ENCODE data around the gene ZIC5. TPM values are rescaled to one million over a fixed set of nuclear protein-coding genes. Genes with fewer than 3 reads are reported as not detected.

Gene ZIC5
- total and polyA plus RNA-seq, 8 donors, result 0.06 TPM; not detected in 7

DNA sequence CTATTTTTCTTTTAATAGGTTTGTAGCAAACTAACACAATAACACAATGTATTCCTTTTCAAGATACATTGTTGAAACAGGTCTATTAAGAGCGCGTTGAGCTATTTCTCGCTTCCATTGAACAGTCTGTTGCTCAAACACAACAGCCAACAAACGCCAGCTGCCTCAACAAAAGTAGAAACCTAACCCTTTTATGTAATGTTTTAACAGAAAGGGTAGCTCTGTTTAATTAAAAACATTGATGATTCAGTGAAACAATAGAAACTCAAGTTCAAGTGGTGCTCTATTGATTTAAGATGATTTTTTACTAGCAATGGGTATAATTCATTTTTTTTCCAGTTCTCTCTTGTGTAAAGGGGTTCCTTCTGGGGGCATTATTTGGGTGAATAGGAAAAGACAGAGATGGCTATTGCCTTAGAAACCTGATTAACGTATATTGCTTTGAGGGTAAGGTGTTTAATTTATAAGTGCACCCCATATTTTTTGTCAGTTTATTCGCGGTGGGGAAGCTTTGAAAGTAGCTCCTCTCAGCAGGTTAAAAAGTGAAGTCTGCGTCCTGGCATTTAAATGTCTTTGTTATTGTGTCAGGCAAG, 24.9 kb upstream of the ZIC5 start:
- ATAC-seq, result no peak
- intact Hi-C loops (cut with DNase I), result no loop called here

GRCh38 chr13:99995589-99996380, 24.2 kb upstream of the ZIC5 start:
- WGBS, 2 donors, result 12 to 14% methylated on average over 21 of the region's 21 CpGs
- FAIRE-seq, result no peak
- intact Hi-C loops (cut with DNase I), result no loop called here

More for the DNA sequence above, 24.9 kb upstream of the ZIC5 start:
- H3K27ac ChIP-seq, result no peak overlapping the region
- DNase-seq (no peak), FAIRE-seq (no peak)
- TF ChIP-seq, protein P1, sequence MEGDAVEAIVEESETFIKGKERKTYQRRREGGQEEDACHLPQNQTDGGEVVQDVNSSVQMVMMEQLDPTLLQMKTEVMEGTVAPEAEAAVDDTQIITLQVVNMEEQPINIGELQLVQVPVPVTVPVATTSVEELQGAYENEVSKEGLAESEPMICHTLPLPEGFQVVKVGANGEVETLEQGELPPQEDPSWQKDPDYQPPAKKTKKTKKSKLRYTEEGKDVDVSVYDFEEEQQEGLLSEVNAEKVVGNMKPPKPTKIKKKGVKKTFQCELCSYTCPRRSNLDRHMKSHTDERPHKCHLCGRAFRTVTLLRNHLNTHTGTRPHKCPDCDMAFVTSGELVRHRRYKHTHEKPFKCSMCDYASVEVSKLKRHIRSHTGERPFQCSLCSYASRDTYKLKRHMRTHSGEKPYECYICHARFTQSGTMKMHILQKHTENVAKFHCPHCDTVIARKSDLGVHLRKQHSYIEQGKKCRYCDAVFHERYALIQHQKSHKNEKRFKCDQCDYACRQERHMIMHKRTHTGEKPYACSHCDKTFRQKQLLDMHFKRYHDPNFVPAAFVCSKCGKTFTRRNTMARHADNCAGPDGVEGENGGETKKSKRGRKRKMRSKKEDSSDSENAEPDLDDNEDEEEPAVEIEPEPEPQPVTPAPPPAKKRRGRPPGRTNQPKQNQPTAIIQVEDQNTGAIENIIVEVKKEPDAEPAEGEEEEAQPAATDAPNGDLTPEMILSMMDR (IDR thresholded peaks at IDR 0.05), result no peak
- WGBS, 2 donors, result 24 to 27% methylated on average over 8 of the region's 8 CpGs
- H3K4me1 ChIP-seq, result no peaks in the 10 kb centered on the region
- peaks cover 32 to 70% (median 38%) of the 10 kb centered on the region in 4 donors for H3K27me3 ChIP-seq
- H3K36me3 ChIP-seq, result no peaks in the 10 kb centered on the region
- no peaks in the 10 kb centered on the region for H3K9me3 ChIP-seq
- H3K4me3 ChIP-seq, result no peak overlapping the region

GRCh38 chr13:99995104-99995588, 23.6 kb upstream of the ZIC5 start:
- DNase-seq (no peak), FAIRE-seq (no peak), ATAC-seq (no peak)
- 20 to 27% methylated on average over 3 of the region's 3 CpGs for WGBS, 2 donors
- Histone ChIP-seq H3K27me3 (peaks cover 33 to 84% (median 40%) of the 10 kb centered on the region in 4 donors), H3K4me3 (no peak overlapping the region), H3K4me1 (no peaks in the 10 kb centered on the region), H3K9me3 (no peaks in the 10 kb centered on the region), H3K36me3 (no peaks in the 10 kb centered on the region), H3K27ac (no peak overlapping the region)
- intact Hi-C loops (cut with DNase I), result no loop called here
- TF ChIP-seq, protein P1 (IDR thresholded peaks at IDR 0.05), result no peak

More at GRCh38 chr13:99995589-99996380, 24.2 kb upstream of the ZIC5 start:
- H3K9me3 ChIP-seq, result no peaks in the 10 kb centered on the region
- TF ChIP-seq, protein P1 (IDR thresholded peaks at IDR 0.05), result no peak
- H3K27ac ChIP-seq, result no peak overlapping the region
- no peak overlapping the region for H3K4me3 ChIP-seq
- no peaks in the 10 kb centered on the region for H3K4me1 ChIP-seq
- DNase-seq (no peak), ATAC-seq (no peak)
- H3K27me3 ChIP-seq, result peaks cover 33 to 77% (median 40%) of the 10 kb centered on the region in 4 donors
- no peaks in the 10 kb centered on the region for H3K36me3 ChIP-seq

- H3K27ac ChIP-seq, result no peak overlapping the region
- WGBS, 2 donors, result 23 to 36% methylated on average over 1 of the region's 1 CpG
- DNase-seq (no peak), FAIRE-seq (no peak), ATAC-seq (no peak)
- H3K4me1 ChIP-seq, result no peaks in the 10 kb centered on the region
- H3K27me3 ChIP-seq, result peaks cover 33 to 89% (median 40%) of the 10 kb centered on the region in 4 donors
- TF ChIP-seq, protein P1 (IDR thresholded peaks at IDR 0.05), result no peak
- intact Hi-C loops (cut with DNase I), result no loop called here
- H3K4me3 ChIP-seq, result no peak overlapping the region
- H3K9me3 ChIP-seq, result no peaks in the 10 kb centered on the region
- H3K36me3 ChIP-seq, result no peaks in the 10 kb centered on the region
Measured at GRCh38 chr13:99994638-99995020, 23.1 kb upstream of the ZIC5 start.

Measured in pancreas (tissue), 10 donors.